ENCODE data around the gene TUBB.

TUBB gene

DNA sequence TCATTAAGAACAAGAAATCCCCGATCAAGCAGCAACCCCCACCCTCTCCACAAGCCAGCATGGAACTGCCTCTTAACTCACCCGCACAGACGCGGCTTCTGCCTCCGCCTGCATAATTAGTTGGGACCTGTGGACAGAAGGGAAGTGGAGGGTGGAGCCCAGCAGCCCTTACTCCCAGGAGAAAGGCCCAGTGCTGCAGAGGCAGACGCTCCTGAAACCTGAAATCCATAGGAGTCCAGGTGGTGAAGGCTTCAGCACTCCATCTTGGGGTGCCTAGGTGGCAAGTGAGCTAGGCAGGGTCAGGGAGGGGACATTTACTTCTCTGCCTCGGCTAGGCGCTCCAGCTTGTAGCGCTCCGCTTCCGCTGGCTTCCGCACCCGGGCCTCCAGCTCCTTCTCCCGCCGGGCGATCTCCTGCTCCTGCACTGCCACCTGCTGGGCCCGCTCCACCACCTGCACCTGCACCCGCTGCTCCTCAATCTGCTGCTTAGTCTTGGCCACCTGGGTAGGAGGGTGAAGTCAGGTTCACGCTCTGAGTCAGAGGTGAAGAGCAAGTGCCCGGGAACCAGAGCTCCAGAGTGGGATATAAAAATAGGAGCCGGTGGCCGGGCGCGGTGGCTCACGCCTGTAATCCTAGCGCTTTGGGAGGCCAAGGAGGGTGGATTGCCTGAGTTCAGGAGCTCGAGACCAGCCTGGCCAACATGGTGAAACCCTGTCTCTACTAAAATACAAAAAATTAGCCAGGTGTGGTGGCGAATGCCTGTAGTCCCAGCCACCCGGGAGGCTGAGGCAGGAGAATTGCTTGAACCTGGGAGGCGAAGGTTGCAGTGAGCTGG, 10.7 kb downstream of the TUBB start:
- 57% methylated on average over 27 of the region's 30 CpGs for WGBS
- no peak overlapping the region; the same call in 1 of the 2 replicates for H3K9ac ChIP-seq (ENCODE audit: low read depth, low read length)
- H3K9me3 ChIP-seq (ENCODE audit: insufficient read depth, low read depth, low read length), result no peaks in the 10 kb centered on the region
- H3K4me3 ChIP-seq (ENCODE audit: low read length), result no peak overlapping the region
- no peak overlapping the region for H3K27ac ChIP-seq (ENCODE audit: low read depth, low read length)
- H3K36me3 ChIP-seq (ENCODE audit: insufficient read depth, low read length), result peaks cover 75% of the 10 kb centered on the region
- no peaks in the 10 kb centered on the region for H3K4me1 ChIP-seq (ENCODE audit: insufficient read depth, low read length)
- H3K27me3 ChIP-seq (ENCODE audit: insufficient read depth, low read length), result no peaks in the 10 kb centered on the region

DNA sequence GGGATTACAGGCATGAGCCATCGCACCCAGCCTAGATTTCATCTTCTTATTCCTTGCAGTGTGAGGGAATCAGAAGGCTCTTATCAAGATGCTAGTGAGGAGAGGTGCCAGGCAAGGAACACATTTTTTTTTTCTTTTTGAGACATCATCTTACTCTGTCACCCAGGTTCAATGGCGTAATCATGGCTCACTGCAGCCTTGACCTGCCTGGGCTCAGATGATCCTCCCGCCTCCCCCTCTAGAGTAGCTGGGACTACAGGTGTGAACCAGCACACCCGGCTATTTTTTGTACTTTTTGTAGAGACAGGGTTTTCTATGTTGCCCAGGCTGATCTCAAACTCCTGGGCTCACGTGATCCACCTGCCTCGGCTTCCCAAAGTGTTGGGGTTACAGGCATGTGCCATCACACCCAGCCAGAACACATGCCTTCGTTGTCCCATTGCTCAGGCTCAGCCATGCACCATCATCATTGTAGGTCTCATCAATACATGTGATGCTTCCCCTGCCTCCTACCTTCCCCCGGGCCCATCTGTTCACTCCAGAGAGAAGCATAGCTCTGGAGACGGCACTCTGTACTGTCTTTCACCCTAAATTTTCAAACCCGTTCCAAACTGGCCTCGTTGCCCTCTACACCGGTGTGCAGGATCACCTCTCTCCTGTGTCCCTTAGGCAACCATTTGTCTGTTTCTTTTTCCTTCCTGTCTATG, 12.2 kb downstream of the TUBB start:
- H3K9ac ChIP-seq (ENCODE audit: low read depth, low read length), result no peak overlapping the region
- no peak overlapping the region for H3K4me3 ChIP-seq (ENCODE audit: low read length)
- H3K27me3 ChIP-seq (ENCODE audit: insufficient read depth, low read length), result no peaks in the 10 kb centered on the region
- no peaks in the 10 kb centered on the region for H3K4me1 ChIP-seq (ENCODE audit: insufficient read depth, low read length)
- WGBS, result 95% methylated on average over 12 of the region's 12 CpGs
- no peaks in the 10 kb centered on the region for H3K9me3 ChIP-seq (ENCODE audit: insufficient read depth, low read depth, low read length)
- no peak overlapping the region for H3K27ac ChIP-seq (ENCODE audit: low read depth, low read length)
- peaks cover 80% of the 10 kb centered on the region for H3K36me3 ChIP-seq (ENCODE audit: insufficient read depth, low read length)

DNA sequence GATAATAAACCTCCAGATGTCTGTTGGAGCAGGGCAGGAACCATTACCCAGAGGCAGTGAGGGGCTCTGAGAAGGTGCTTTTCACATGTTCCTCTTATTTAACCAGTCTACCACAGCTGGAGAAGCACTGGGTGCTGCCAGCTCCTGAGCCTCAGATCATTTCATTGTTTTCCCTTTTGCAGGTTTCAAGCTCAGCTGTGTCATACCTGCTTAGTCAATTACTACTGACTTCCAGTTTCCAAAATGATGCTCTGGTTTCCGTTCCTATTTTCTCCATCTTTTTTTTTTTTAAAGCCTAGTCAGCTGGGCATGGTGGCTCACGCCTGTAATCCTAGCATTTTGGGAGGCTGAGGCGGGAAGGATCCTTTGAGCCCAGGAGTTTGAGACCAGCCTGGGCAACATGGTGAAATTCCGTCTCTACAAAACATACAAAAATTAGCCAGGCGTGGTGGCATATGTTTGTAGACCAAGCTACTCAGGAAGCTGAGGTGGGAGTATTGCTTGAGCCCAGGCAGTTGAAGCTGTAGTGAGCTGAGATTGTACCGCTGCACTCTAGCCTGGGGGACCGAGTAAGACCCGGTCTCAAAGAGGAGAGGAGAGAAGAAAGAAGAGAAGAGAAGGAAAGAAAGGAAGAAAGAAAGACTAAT, 15.6 kb downstream of the TUBB start:
- Histone ChIP-seq H3K27me3 (ENCODE audit: insufficient read depth, low read length) (no peaks in the 10 kb centered on the region), H3K36me3 (ENCODE audit: insufficient read depth, low read length) (peaks cover 83% of the 10 kb centered on the region), H3K9me3 (ENCODE audit: insufficient read depth, low read depth, low read length) (no peaks in the 10 kb centered on the region), H3K9ac (ENCODE audit: low read depth, low read length) (no peak overlapping the region), H3K27ac (ENCODE audit: low read depth, low read length) (no peak overlapping the region), H3K4me3 (ENCODE audit: low read length) (no peak overlapping the region), H3K4me1 (ENCODE audit: insufficient read depth, low read length) (no peaks in the 10 kb centered on the region)
- WGBS, result 97% methylated on average over 8 of the region's 8 CpGs

DNA sequence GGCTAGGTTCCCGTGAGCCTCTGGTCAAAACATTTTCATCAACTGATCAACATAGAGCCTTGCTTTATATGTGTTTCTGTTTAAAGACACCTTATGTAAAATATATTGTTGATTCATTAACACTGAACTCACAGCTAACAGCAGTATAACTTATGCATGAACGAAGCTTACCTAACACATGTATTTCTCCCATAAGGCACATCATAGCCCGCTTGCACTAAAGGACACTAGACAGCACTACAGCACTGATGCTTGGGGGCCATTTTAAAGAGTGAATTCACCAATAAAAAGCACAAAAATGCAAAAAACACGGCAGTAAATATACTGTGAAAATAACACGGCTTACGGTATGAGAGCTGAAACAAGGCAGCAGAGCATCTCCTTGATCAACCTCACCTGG, 18.4 kb downstream of the TUBB start:
- Histone ChIP-seq H3K4me3 (ENCODE audit: low read length) (no peak overlapping the region), H3K9ac (ENCODE audit: low read depth, low read length) (no peak overlapping the region), H3K36me3 (ENCODE audit: insufficient read depth, low read length) (peaks cover 74% of the 10 kb centered on the region), H3K27ac (ENCODE audit: low read depth, low read length) (no peak overlapping the region), H3K4me1 (ENCODE audit: insufficient read depth, low read length) (peaks cover 7% of the 10 kb centered on the region; the same call in 1 of the 2 replicates), H3K9me3 (ENCODE audit: insufficient read depth, low read depth, low read length) (no peaks in the 10 kb centered on the region), H3K27me3 (ENCODE audit: insufficient read depth, low read length) (0 out of 2 replicates have a peak, but pooled peaks cover 1% of the 10 kb centered on the region)
- 97% methylated on average over 5 of the region's 6 CpGs for WGBS

DNA sequence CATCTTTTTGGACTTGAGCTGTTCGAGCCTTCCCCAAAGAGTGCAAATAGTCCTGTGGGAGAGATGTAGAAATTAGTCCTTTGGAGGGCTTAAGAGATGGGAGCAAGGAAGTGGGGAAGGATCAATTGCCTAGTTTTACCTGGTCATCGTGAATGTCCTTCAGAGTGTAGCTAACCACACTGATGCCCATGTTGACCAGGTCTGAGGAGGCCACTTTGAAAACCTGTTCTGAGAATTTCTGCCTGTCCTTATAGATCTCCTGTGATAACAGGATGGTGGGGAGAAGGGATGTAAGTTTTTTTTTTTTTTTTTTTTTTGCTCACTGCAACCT, 20.4 kb downstream of the TUBB start:
- Histone ChIP-seq H3K4me1 (ENCODE audit: insufficient read depth, low read length) (peaks cover 12% of the 10 kb centered on the region), H3K36me3 (ENCODE audit: insufficient read depth, low read length) (peaks cover 55% of the 10 kb centered on the region), H3K9ac (ENCODE audit: low read depth, low read length) (no peak overlapping the region), H3K9me3 (ENCODE audit: insufficient read depth, low read depth, low read length) (no peaks in the 10 kb centered on the region), H3K4me3 (ENCODE audit: low read length) (no peak overlapping the region), H3K27me3 (ENCODE audit: insufficient read depth, low read length) (peaks cover 4% of the 10 kb centered on the region; the same call in 1 of the 2 replicates), H3K27ac (ENCODE audit: low read depth, low read length) (no peak overlapping the region)
- 97% methylated on average over 2 of the region's 2 CpGs for WGBS

DNA sequence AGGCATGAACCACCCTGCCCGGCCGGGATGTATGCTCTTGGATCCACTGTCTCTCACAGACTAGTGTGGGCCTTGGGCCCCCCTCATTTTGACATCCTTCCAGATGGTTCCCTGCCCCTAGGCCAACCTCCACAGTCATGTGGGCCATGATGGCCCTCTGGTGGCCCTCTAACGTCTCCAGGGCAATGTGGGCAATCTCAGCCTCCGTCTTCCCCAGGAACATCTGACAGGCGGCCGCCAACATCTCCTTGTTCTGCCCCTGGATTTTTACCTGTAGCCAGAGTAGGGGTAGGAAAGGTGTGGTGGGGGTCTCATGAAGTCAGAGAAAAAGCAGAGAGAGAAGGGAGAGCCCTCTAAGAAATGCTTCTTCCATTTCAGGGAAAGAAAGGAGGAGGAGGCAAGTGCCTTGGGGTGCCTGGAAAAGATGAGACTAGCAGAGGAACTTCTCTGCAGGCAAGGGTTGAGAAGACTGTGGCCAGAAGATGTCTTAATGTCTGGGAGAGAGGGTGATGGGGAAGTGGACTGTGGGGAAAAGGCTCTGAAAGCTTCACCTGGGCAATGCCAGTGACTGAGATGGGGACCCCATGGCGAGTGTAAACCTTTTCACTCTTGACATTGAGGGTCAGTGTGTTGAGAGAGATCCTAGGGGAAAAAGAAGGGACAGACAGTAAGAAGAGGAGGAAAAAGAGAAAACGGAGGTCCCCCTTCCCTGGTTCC, 21.1 kb downstream of the TUBB start:
- Histone ChIP-seq H3K27me3 (ENCODE audit: insufficient read depth, low read length) (peaks cover 4% of the 10 kb centered on the region; the same call in 1 of the 2 replicates), H3K9ac (ENCODE audit: low read depth, low read length) (peak overlapping the region; percentile 74; the same call in 1 of the 2 replicates), H3K27ac (ENCODE audit: low read depth, low read length) (no peak overlapping the region), H3K4me3 (ENCODE audit: low read length) (peak overlapping the region; percentile 70), H3K9me3 (ENCODE audit: insufficient read depth, low read depth, low read length) (no peaks in the 10 kb centered on the region), H3K4me1 (ENCODE audit: insufficient read depth, low read length) (peaks cover 12% of the 10 kb centered on the region), H3K36me3 (ENCODE audit: insufficient read depth, low read length) (peaks cover 48% of the 10 kb centered on the region)
- WGBS, result 90% methylated on average over 8 of the region's 8 CpGs

DNA sequence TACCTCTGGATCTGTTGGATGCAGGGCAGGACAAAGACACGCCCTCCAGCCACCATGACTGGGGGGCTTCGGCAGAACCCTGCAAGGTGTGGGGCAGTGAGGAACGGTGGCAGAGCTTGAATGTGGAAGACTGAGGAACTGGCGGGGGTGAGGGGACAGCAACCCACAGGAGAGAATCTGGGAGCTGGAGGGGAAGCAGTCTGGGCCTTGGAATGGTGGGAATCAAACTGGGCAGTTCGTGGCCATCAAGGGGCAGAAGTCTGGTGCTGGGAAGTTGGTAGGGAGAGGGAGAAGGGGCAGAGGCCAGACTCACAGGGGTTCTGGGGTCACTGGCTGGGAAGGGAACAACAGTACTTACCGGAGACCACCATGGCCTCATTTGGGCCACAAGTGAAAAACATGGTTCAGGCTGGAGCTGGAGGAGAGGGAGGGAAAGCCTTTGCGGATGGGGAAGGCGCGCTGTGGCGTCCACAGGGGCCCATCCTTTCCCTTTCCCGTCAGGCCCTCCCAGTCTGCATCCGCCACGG, 21.7 kb downstream of the TUBB start:
- 25% methylated on average over 13 of the region's 13 CpGs for WGBS
- peak overlapping the region; percentile 76; the same call in 1 of the 2 replicates for H3K27ac ChIP-seq (ENCODE audit: low read depth, low read length)
- H3K9me3 ChIP-seq (ENCODE audit: insufficient read depth, low read depth, low read length), result no peaks in the 10 kb centered on the region
- peak overlapping the region; percentile 74 for H3K9ac ChIP-seq (ENCODE audit: low read depth, low read length)
- peaks cover 4% of the 10 kb centered on the region; the same call in 1 of the 2 replicates for H3K27me3 ChIP-seq (ENCODE audit: insufficient read depth, low read length)
- peaks cover 43% of the 10 kb centered on the region for H3K36me3 ChIP-seq (ENCODE audit: insufficient read depth, low read length)
- peak overlapping the region; percentile 70 for H3K4me3 ChIP-seq (ENCODE audit: low read length)
- peaks cover 12% of the 10 kb centered on the region for H3K4me1 ChIP-seq (ENCODE audit: insufficient read depth, low read length)

DNA sequence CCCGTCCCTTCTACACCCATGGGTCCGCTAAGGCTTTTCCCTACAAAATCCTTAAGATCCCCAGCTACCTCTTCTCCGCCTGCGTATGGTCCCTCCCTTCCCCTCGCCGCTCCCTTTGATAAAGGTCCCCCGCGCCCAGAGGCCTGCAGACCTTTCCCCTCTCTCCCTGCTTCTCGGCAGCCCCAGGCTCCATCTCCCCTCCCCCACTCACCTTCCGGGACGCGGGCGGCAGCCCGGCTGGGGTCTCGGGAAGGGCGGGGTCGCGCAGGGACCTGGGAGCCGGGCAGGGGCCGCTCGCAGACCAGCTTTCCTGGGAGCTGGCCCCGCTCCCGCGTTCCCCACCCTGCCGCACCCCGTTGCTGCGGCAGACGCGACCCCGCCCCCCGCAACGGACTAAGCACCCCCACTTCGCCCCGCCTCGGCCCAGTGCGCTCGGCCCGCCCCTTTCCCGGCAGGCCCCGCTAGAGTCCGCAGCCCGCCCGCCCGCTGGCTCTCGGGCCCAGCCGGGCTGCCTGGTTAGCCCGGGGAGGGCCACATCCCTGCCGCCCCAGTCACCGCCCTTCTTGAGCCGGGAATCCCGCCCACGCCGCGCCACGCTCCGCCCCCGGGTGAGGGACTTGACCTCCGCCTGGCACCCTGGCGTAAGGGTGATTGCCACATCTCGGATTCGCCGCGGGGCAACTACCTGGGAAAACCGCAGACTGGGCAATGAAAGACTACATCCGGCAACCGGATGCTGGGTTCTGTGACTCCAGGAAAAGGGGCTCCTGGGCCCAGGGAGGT, 22.4 kb downstream of the TUBB start, which contains the start of gene FLOT1:
FLOT1 (minus strand) TSS at position 372 of the 783 bp plus-strand sequence. CDS start 498 bp downstream, outside the sequence.
- WGBS, result under 1% methylated on average over 66 of the region's 66 CpGs
- H3K9me3 ChIP-seq (ENCODE audit: insufficient read depth, low read depth, low read length), result no peaks in the 10 kb centered on the region
- peak within 1 kb of the TSS; percentile 74 for H3K9ac ChIP-seq (ENCODE audit: low read depth, low read length)
- peaks cover 4% of the 10 kb centered on the region; the same call in 1 of the 2 replicates for H3K27me3 ChIP-seq (ENCODE audit: insufficient read depth, low read length)
- peaks cover 12% of the 10 kb centered on the region for H3K4me1 ChIP-seq (ENCODE audit: insufficient read depth, low read length)
- peaks cover 37% of the 10 kb centered on the region for H3K36me3 ChIP-seq (ENCODE audit: insufficient read depth, low read length)
- peak within 1 kb of the TSS; percentile 70 for H3K4me3 ChIP-seq (ENCODE audit: low read length)
- H3K27ac ChIP-seq (ENCODE audit: low read depth, low read length), result peak within 1 kb of the TSS; percentile 76

DNA sequence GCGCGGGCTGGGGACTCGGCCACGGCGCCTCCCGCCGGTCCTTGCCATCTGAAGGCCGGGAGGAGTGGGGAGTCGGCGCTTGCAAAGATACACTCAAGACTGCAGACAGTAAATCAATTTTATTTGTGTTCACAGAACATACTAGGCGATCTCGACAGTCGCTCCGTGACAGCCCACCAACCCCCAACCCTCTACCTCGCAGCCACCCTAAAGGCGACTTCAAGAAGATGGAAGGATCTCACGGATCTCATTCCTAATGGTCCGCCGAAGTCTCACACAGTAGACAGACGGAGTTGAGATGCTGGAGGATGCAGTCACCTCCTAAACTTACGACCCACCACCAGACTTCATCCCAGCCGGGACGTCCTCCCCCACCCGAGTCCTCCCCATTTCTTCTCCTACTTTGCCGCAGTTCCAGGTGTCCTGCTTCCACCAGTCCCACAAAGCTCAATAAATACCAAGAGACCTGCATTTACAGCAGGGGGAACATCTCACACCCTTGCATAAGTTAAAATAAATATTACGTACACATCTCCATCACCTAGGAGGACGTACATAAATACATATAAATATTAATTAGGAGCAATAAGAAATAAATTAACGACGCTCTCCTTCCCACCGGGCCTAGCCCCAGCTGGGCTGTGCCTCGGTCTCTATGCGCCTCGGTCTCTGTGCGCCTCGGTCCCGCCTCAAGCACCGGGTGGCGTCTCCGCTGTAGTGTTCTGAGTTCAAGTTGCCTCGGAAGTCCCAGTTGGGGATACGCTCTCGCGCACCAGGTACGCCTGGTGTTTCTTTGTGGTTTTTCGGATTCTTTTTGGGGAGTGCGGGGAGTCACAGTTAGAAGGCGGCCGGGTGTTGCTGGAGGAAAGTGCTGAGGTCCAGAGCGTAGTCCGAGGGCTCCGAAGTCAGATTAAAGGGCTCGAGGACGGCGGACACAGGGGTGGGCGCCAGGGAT, 23.2 kb downstream of the TUBB start:
- 1% methylated on average over 53 of the region's 55 CpGs for WGBS
- Histone ChIP-seq H3K36me3 (ENCODE audit: insufficient read depth, low read length) (peaks cover 28% of the 10 kb centered on the region), H3K27me3 (ENCODE audit: insufficient read depth, low read length) (peaks cover 4% of the 10 kb centered on the region; the same call in 1 of the 2 replicates), H3K9me3 (ENCODE audit: insufficient read depth, low read depth, low read length) (no peaks in the 10 kb centered on the region), H3K4me1 (ENCODE audit: insufficient read depth, low read length) (peaks cover 12% of the 10 kb centered on the region), H3K27ac (ENCODE audit: low read depth, low read length) (peak overlapping the region; percentile 76), H3K4me3 (ENCODE audit: low read length) (peak overlapping the region; percentile 70), H3K9ac (ENCODE audit: low read depth, low read length) (peak overlapping the region; percentile 74)
